ENCODE results near the gene CACNA1C. TPM values are rescaled to one million over a fixed set of nuclear protein-coding genes. Genes with fewer than 3 reads are reported as not detected.

CACNA1C gene
- total RNA-seq, 4 donors from 2014 or later, result 44.1 to 104 (median 49.4) TPM

DNA sequence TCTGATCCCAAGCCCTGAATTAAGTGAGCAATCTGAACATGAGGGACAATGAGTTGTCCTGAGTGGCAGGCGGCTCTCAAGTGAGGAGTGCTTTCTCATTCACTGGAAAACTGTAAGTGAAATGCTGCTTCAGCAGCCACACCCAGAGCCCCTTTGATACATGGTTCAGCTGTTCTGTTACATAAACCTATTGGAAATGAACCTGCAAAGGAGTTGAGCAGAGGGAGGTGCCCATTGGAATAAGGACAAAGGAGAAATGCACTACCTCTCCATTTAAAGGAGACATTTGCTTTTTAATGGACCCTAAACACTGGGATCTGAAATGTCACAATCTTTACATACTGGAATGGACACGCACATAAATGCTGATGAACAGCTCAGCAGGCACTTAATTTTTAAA is 169.9 kb downstream of the CACNA1C start:
- intact Hi-C loops (cut with DNase I), result no loop called here
- Histone ChIP-seq H3K36me3 (no peaks in the 10 kb centered on the region), H3K27ac (replicated peaks in 1 of 4) (no peak overlapping the region), H3K9me3 (no peaks in the 10 kb centered on the region), H3K27me3 (no peaks in the 10 kb centered on the region), H3K4me1 (peaks cover 26 to 49% (median 39%) of the 10 kb centered on the region in 4 donors), H3K4me3 (no peak overlapping the region)
- TF ChIP-seq POLR2AphosphoS5 (IDR thresholded peaks at IDR 0.05) (no peak), POLR2A (IDR thresholded peaks at IDR 0.05; ENCODE audit: low read depth) (no peak), EP300 (IDR thresholded peaks at IDR 0.05) (no peak)
- DNase-seq (ENCODE audit: extremely low spot score), result no peak
- WGBS, result 73% methylated on average over 1 of the region's 2 CpGs

DNA sequence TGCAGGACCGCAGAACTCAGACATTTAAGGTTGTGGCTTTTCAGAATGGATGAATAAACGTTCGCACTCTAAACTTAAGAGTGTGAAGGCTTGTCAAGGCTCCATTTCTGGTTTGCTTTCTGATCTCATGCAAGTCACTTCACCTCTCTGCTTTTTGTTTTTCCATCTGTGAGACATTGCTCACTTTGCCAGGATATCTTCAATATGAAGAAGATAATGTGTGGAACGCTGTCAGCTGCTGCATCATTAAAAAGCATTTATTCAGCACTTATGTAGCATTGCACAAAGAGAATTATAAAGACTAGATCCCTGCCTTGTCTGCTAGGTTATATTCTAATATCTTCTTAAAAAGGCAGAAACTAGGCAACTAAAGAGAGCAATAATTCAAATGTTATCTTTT is 172.2 kb downstream of the CACNA1C start:
- 56% methylated on average over 4 of the region's 4 CpGs for WGBS
- no peaks in the 10 kb centered on the region for H3K9me3 ChIP-seq
- no peaks in the 10 kb centered on the region for H3K36me3 ChIP-seq
- no peak for DNase-seq (ENCODE audit: extremely low spot score)
- TF ChIP-seq EP300 (IDR thresholded peaks at IDR 0.05) (no peak), POLR2A (IDR thresholded peaks at IDR 0.05; ENCODE audit: low read depth) (no peak), POLR2AphosphoS5 (IDR thresholded peaks at IDR 0.05) (no peak)
- TF ChIP-seq, protein P1, sequence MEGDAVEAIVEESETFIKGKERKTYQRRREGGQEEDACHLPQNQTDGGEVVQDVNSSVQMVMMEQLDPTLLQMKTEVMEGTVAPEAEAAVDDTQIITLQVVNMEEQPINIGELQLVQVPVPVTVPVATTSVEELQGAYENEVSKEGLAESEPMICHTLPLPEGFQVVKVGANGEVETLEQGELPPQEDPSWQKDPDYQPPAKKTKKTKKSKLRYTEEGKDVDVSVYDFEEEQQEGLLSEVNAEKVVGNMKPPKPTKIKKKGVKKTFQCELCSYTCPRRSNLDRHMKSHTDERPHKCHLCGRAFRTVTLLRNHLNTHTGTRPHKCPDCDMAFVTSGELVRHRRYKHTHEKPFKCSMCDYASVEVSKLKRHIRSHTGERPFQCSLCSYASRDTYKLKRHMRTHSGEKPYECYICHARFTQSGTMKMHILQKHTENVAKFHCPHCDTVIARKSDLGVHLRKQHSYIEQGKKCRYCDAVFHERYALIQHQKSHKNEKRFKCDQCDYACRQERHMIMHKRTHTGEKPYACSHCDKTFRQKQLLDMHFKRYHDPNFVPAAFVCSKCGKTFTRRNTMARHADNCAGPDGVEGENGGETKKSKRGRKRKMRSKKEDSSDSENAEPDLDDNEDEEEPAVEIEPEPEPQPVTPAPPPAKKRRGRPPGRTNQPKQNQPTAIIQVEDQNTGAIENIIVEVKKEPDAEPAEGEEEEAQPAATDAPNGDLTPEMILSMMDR (IDR thresholded peaks at IDR 0.05), result no peak
- peak overlapping the region in 2 of 4 donors; percentile 12 to 17 for H3K27ac ChIP-seq (replicated peaks in 1 of 4)
- H3K4me1 ChIP-seq, result peaks cover 30 to 58% (median 38%) of the 10 kb centered on the region in 4 donors
- no peaks in the 10 kb centered on the region for H3K27me3 ChIP-seq
- H3K4me3 ChIP-seq, result no peak overlapping the region
- intact Hi-C loops (cut with DNase I), result no loop called here

DNA sequence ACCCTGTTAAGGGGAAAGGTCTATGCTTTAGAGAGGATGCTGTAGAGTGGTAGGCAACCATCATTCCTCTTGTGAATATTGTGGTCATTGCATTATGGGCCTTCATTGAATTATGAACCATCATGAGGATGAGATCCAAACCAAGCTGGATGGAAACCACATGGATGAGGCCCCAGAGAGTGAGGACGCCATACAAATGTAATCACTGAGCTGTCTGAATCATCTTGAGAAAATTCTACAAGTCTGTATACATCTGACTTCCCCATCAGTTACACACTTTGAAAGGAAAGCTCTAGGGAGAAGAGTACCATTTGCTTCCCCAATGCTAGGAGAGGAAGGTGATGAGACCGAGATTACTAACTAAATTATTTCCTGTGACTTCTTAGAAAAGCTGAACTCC is 172.9 kb downstream of the CACNA1C start:
- WGBS, result 56% methylated on average over 2 of the region's 2 CpGs
- intact Hi-C loops (cut with DNase I), result no loop called here
- TF ChIP-seq EP300 (IDR thresholded peaks at IDR 0.05) (no peak), POLR2A (IDR thresholded peaks at IDR 0.05; ENCODE audit: low read depth) (no peak), POLR2AphosphoS5 (IDR thresholded peaks at IDR 0.05) (no peak)
- TF ChIP-seq, protein P1 (IDR thresholded peaks at IDR 0.05), result no peak
- H3K27ac ChIP-seq (replicated peaks in 1 of 4), result peak overlapping the region in 3 of 4 donors; percentile 5 to 69 (median 12)
- no peaks in the 10 kb centered on the region for H3K36me3 ChIP-seq
- no peak for DNase-seq (ENCODE audit: extremely low spot score)
- no peaks in the 10 kb centered on the region for H3K9me3 ChIP-seq
- H3K27me3 ChIP-seq, result no peaks in the 10 kb centered on the region
- peaks cover 24 to 59% (median 36%) of the 10 kb centered on the region in 4 donors for H3K4me1 ChIP-seq
- H3K4me3 ChIP-seq, result no peak overlapping the region

DNA sequence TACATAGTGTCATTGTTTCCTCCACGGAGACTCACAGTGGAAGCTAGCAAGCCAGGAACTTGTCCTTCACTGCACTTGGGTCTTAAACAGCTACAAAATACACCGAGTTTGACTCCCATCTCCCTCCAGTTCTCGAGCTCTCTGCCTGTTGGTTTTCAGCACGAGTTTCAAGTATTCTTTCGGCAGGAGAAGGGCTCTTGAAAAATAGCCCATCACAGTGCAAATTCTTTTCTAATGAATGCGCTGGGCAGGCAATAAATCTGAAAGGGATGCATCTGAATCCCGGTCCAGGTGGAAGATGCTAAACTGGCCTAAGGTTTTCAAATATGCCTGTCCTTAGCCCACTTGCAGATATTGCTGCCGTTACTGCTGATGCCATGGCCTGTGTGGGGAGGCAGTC is 173.9 kb downstream of the CACNA1C start:
- no peak overlapping the region for H3K4me3 ChIP-seq
- TF ChIP-seq, protein P1 (IDR thresholded peaks at IDR 0.05), result no peak
- no peak for TF ChIP-seq POLR2AphosphoS5 (IDR thresholded peaks at IDR 0.05)
- TF ChIP-seq EP300 (IDR thresholded peaks at IDR 0.05), result no peak
- no peak for TF ChIP-seq POLR2A (IDR thresholded peaks at IDR 0.05; ENCODE audit: low read depth)
- 37% methylated on average over 8 of the region's 8 CpGs for WGBS

DNA sequence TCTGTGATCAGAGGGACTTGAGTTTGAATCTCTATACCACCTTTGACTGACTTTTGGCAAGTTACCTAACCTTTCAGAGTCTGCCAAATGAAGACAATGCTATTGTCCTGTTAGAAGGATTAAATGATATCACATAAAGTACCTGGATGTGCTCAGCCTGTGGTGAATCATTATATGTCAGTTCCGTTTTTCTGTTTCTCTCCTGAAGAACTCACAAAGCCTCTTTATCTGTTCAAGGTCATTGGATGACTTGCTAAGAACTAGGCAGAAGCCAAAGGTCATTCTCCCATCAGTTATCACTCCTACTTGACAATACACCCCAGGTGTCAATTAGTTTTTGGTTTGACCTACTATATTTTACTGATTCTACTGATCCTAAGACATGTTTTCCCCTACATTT is 174.6 kb downstream of the CACNA1C start:
- TF ChIP-seq POLR2AphosphoS5 (IDR thresholded peaks at IDR 0.05), result no peak
- TF ChIP-seq, protein P1 (IDR thresholded peaks at IDR 0.05), result no peak
- no peak for TF ChIP-seq POLR2A (IDR thresholded peaks at IDR 0.05; ENCODE audit: low read depth)
- no peak for TF ChIP-seq EP300 (IDR thresholded peaks at IDR 0.05)
- Histone ChIP-seq H3K4me1 (peaks cover 21 to 50% (median 29%) of the 10 kb centered on the region in 4 donors), H3K9me3 (no peaks in the 10 kb centered on the region), H3K36me3 (no peaks in the 10 kb centered on the region), H3K27me3 (no peaks in the 10 kb centered on the region), H3K4me3 (no peak overlapping the region), H3K27ac (replicated peaks in 1 of 4) (peak overlapping the region in 3 of 4 donors; percentile 53 to 69 (median 59))
- intact Hi-C loops (cut with DNase I), result no loop called here
- 48% methylated on average over 1 of the region's 1 CpG for WGBS
- no peak for DNase-seq (ENCODE audit: extremely low spot score)

More for the DNA sequence above, 173.9 kb downstream of the CACNA1C start:
- H3K27ac ChIP-seq (replicated peaks in 1 of 4), result peak overlapping the region; percentile 23 to 69 (median 56)
- no peaks in the 10 kb centered on the region for H3K36me3 ChIP-seq
- H3K4me1 ChIP-seq, result peaks cover 21 to 50% (median 29%) of the 10 kb centered on the region in 4 donors
- intact Hi-C loops (cut with DNase I), result no loop called here
- no peak for DNase-seq (ENCODE audit: extremely low spot score)
- no peaks in the 10 kb centered on the region for H3K27me3 ChIP-seq
- H3K9me3 ChIP-seq, result no peaks in the 10 kb centered on the region
